H1 (cell line): ENCODE results near the gene USB1. TPM values are rescaled to one million over a fixed set of nuclear protein-coding genes. Genes with fewer than 3 reads are reported as not detected.

Experiments
- CTCF ChIA-PET: fragments of 300-600 bp; sonication (Branson Sonifier 250); formaldehyde crosslinking; loops from one replicate; lab custom pipeline; 2021; ENCODE audit not compliant: partially characterized antibody; lab: Charles Lee
- POLR2A ChIA-PET: fragments of 300-600 bp; sonication (Branson Sonifier 250); formaldehyde crosslinking; loops from one replicate; lab custom pipeline; 2021; ENCODE audit warnings: inconsistent platforms; ENCODE audit not compliant: partially characterized antibody; lab: Charles Lee
- DNase-seq, 2 experiments: peaks; one replicate each; pipeline versions ENCODE4 v3.0.0 to v3.0.0-alpha.2; 2010 to 2022; ENCODE audit warnings: low spot score in 2 of 2, low read depth in 1 of 2, mixed read lengths in 1 of 2
- FAIRE-seq: peaks from 2 replicates; lab custom pipeline; 2011; peaks lifted over from hg19 to GRCh38; lab: Jason Lieb, UNC
- H2AFZ ChIP-seq: 2 replicates; pipeline ENCODE4 v1.8.1; 2012; ENCODE audit warnings: low read length, inconsistent platforms
- H2AK5ac ChIP-seq: 2 replicates; pipeline ENCODE4 v1.6.1; 2013; ENCODE audit warnings: low read depth, low read length
- H2BK120ac ChIP-seq: replicated peaks from 2 replicates; pipeline ENCODE3; 2013; ENCODE audit warnings: low read depth, low read length, inconsistent platforms
- H2BK12ac ChIP-seq: 2 replicates; pipeline ENCODE4 v1.6.1; 2013; ENCODE audit warnings: low read depth, low read length
- H2BK15ac ChIP-seq: 2 replicates; pipeline ENCODE4 v1.6.1; 2013; ENCODE audit warnings: low read length
- H2BK20ac ChIP-seq: 2 replicates; pipeline ENCODE4 v1.6.1; 2013; ENCODE audit warnings: low read length
- H2BK5ac ChIP-seq: 2 replicates; pipeline ENCODE4 v1.6.1; 2013; ENCODE audit warnings: low read depth, low read length
- H3K14ac ChIP-seq: 2 replicates; pipeline ENCODE4 v1.6.1; 2013; ENCODE audit warnings: inconsistent platforms; ENCODE audit not compliant: insufficient read length
- H3K18ac ChIP-seq: 2 replicates; pipeline ENCODE4 v1.6.1; 2013; ENCODE audit warnings: low read length; ENCODE audit errors: extremely low read depth
- H3K23ac ChIP-seq: 2 replicates; pipeline ENCODE4 v1.6.1; 2013; ENCODE audit warnings: inconsistent platforms; ENCODE audit not compliant: insufficient read length
- H3K23me2 ChIP-seq: 2 replicates; pipeline ENCODE4 v1.6.1; 2013; ENCODE audit warnings: low read depth, low read length
- H3K27ac ChIP-seq: 2 replicates; pipeline ENCODE4 v1.6.1; 2011; ENCODE audit warnings: low read depth, low read length, inconsistent platforms
- H3K27me3 ChIP-seq, 4 experiments: replicated peaks in 1 of 4; 1 replicate in 1 of 4; 2 replicates in 3 of 4; pipeline versions ENCODE4 v1.6.1 to v1.8.1; 2011 to 2013; ENCODE audit warnings: low read length in 3 of 4, mild to moderate bottlenecking in 3 of 4, inconsistent platforms in 2 of 4, mixed read lengths in 2 of 4, moderate library complexity in 1 of 4; ENCODE audit not compliant: control insufficient read depth in 3 of 4, insufficient read depth in 3 of 4; ENCODE audit errors: extremely low read depth in 1 of 4
- H3K36me3 ChIP-seq, 4 experiments: 2 replicates each; pipeline versions ENCODE4 v1.6.1 to v1.8.1; 2011 to 2013; ENCODE audit warnings: mild to moderate bottlenecking in 4 of 4, low read length in 3 of 4, moderate library complexity in 2 of 4, control low read depth in 1 of 4, inconsistent platforms in 1 of 4; ENCODE audit not compliant: insufficient read depth in 4 of 4, control insufficient read depth in 2 of 4
- H3K4ac ChIP-seq: replicated peaks from 2 replicates; pipeline ENCODE3; 2013; ENCODE audit warnings: low read length, low read depth, mixed read lengths, inconsistent platforms; ENCODE audit not compliant: insufficient read length
- H3K4me1 ChIP-seq, 4 experiments: replicated peaks in 1 of 4; 1 replicate in 1 of 4; 2 replicates in 3 of 4; pipeline versions ENCODE4 v1.6.1 to v1.8.1; 2011 to 2013; ENCODE audit warnings: low read length in 3 of 4, inconsistent platforms in 2 of 4, mixed read lengths in 1 of 4; ENCODE audit not compliant: insufficient read depth in 4 of 4, control insufficient read depth in 3 of 4
- H3K4me2 ChIP-seq, 2 experiments: 2 replicates each; pipeline versions ENCODE4 v1.6.1 to v1.8.1; 2011 to 2013; ENCODE audit warnings: low read depth in 2 of 2, low read length in 2 of 2, control low read depth in 1 of 2, inconsistent platforms in 1 of 2, mild to moderate bottlenecking in 1 of 2; ENCODE audit not compliant: insufficient read depth in 1 of 2
- H3K4me3 ChIP-seq, 4 experiments: fragments of 200-600, 300-600 bp in 1 of 4; sonication (generic), shearing (Covaris generic), sonication (Bioruptor Twin) in 1 of 4; 2 replicates each; pipeline versions ENCODE4 v1.5.1 to v1.8.1; 2011 to 2016; ENCODE audit warnings: low read length in 4 of 4, low read depth in 3 of 4, control low read depth in 2 of 4, inconsistent platforms in 2 of 4, mild to moderate bottlenecking in 2 of 4, mixed read lengths in 1 of 4, moderate library complexity in 1 of 4; ENCODE audit not compliant: insufficient read depth in 2 of 4; ENCODE audit errors: extremely low read depth in 1 of 4
- H3K56ac ChIP-seq: replicated peaks from 2 replicates; pipeline ENCODE3; 2013; ENCODE audit warnings: low read depth, mild to moderate bottlenecking, mixed read lengths, low read length, inconsistent platforms; ENCODE audit not compliant: insufficient read length
- H3K79me1 ChIP-seq: 2 replicates; pipeline ENCODE4 v1.6.1; 2013; ENCODE audit warnings: low read depth, low read length, control low read depth
- H3K79me2 ChIP-seq, 2 experiments: 2 replicates each; pipeline versions ENCODE4 v1.6.1 to v1.8.1; 2012 to 2013; ENCODE audit warnings: low read length in 2 of 2, mild to moderate bottlenecking in 2 of 2, inconsistent platforms in 1 of 2; ENCODE audit not compliant: insufficient read depth in 2 of 2, control insufficient read depth in 1 of 2
- H3K9ac ChIP-seq, 4 experiments: replicated peaks in 1 of 4; 1 replicate in 1 of 4; 2 replicates in 3 of 4; pipeline versions ENCODE4 v1.6.1 to v1.8.1; 2011 to 2013; ENCODE audit warnings: low read depth in 3 of 4, low read length in 3 of 4, control low read depth in 2 of 4, mild to moderate bottlenecking in 2 of 4, moderate library complexity in 2 of 4, inconsistent platforms in 1 of 4; ENCODE audit errors: extremely low read depth in 1 of 4
- H3K9me3 ChIP-seq, 2 experiments: 2 replicates each; pipeline versions ENCODE4 v1.6.1 to v1.8.1; 2012 to 2013; ENCODE audit warnings: mild to moderate bottlenecking in 2 of 2, moderate library complexity in 2 of 2, control low read depth in 1 of 2, inconsistent platforms in 1 of 2, low read depth in 1 of 2, low read length in 1 of 2, mixed read lengths in 1 of 2; ENCODE audit not compliant: insufficient read depth in 2 of 2
- H4K20me1 ChIP-seq, 2 experiments: replicated peaks in 1 of 2; 2 replicates each; pipeline versions ENCODE3 to v1.8.1; 2011 to 2013; ENCODE audit warnings: inconsistent platforms in 2 of 2, low read length in 2 of 2, mild to moderate bottlenecking in 1 of 2; ENCODE audit not compliant: insufficient read depth in 2 of 2, control insufficient read depth in 1 of 2
- H4K5ac ChIP-seq: 2 replicates; pipeline ENCODE4 v1.6.1; 2013; ENCODE audit warnings: low read length, low read depth, mixed read lengths, inconsistent platforms; ENCODE audit not compliant: insufficient read length
- H4K8ac ChIP-seq: 2 replicates; pipeline ENCODE4 v1.8.0; 2013; ENCODE audit warnings: mild to moderate bottlenecking, moderate library complexity, low read length, inconsistent platforms; ENCODE audit not compliant: insufficient read depth; ENCODE audit errors: extremely low read depth
- H4K91ac ChIP-seq: replicated peaks from 2 replicates; pipeline ENCODE3; 2013; ENCODE audit warnings: low read length, mixed read lengths, inconsistent platforms; ENCODE audit not compliant: insufficient read length
- BRCA1 ChIP-seq: IDR thresholded peaks from 2 replicates; pipeline ENCODE4 v1.6.1; 2012; ENCODE audit warnings: low read depth, low read length, improper control_type of control experiment
- EP300 ChIP-seq, 2 experiments: IDR thresholded peaks; 1 replicate in 1 of 2; 2 replicates in 1 of 2; pipeline ENCODE4 v1.6.1; 2011 to 2012; ENCODE audit warnings: low read depth in 2 of 2, low read length in 2 of 2, mild to moderate bottlenecking in 2 of 2, borderline replicate concordance in 1 of 2, inconsistent platforms in 1 of 2, moderate library complexity in 1 of 2
- HDAC6 ChIP-seq: IDR thresholded peaks from one replicate; pipeline ENCODE4 v1.7.1; 2012; ENCODE audit warnings: low read depth, mild to moderate bottlenecking, inconsistent platforms, low read length, moderate library complexity
- JUND ChIP-seq: IDR thresholded peaks from 2 replicates; pipeline ENCODE4 v1.6.1; 2011; ENCODE audit warnings: mild to moderate bottlenecking, improper control_type of control experiment, low read length
- KDM4A ChIP-seq: IDR thresholded peaks from one replicate; pipeline ENCODE4 v1.7.1; 2012; ENCODE audit warnings: low read depth, mild to moderate bottlenecking, moderate library complexity, low read length, inconsistent platforms; ENCODE audit not compliant: severe bottlenecking
- MAFK ChIP-seq: IDR thresholded peaks from 2 replicates; pipeline ENCODE4 v1.6.1; 2012; ENCODE audit warnings: low read depth, mild to moderate bottlenecking, improper control_type of control experiment, low read length
- NRF1 ChIP-seq: IDR thresholded peaks from 2 replicates; pipeline ENCODE4 v1.6.1; 2011; ENCODE audit warnings: mild to moderate bottlenecking, low read depth, low read length, improper control_type of control experiment
- POU5F1 ChIP-seq: IDR thresholded peaks from 2 replicates; pipeline ENCODE4 v1.6.1; 2011; ENCODE audit warnings: low read depth, mild to moderate bottlenecking, low read length, moderate library complexity
- RAD21 ChIP-seq, 2 experiments: IDR thresholded peaks in 1 of 2; conservative IDR thresholded peaks in 1 of 2; 2 replicates each; pipeline ENCODE4 v1.6.1; 2011; ENCODE audit warnings: low read depth in 2 of 2, low read length in 2 of 2, improper control_type of control experiment in 1 of 2, inconsistent platforms in 1 of 2, mild to moderate bottlenecking in 1 of 2, moderate library complexity in 1 of 2
- RBBP5 ChIP-seq: IDR thresholded peaks from 2 replicates; pipeline ENCODE4 v1.7.1; 2012; ENCODE audit warnings: low read depth, mild to moderate bottlenecking, inconsistent platforms, low read length, moderate library complexity, borderline replicate concordance
- WGBS, 2 experiments: shearing (Covaris generic) in 1 of 2; methylation state at CpG; one replicate each; pipeline versions ENCODE4 v1.1.6 to v1.1.7; 2013 to 2015; ENCODE audit warnings: low lambda C conversion rate in 2 of 2, mixed read lengths in 2 of 2, inconsistent platforms in 1 of 2, low coverage in 1 of 2, missing lambda C conversion rate in 1 of 2; ENCODE audit not compliant: insufficient replicate concordance in 2 of 2, insufficient coverage in 1 of 2, insufficient read length in 1 of 2; ENCODE audit errors: extremely low coverage in 1 of 2, missing lambda C conversion rate in 1 of 2; 5-methylcytosine and 5-hydroxymethylcytosine counted together
- polyA plus RNA-seq, 7 experiments: library from polyadenylated mRNA; depleted of rRNA in 3 of 7; stranded (reverse) in 5 of 7; unstranded in 2 of 7; fragments of >200 nt in 5 of 7; fragments of 200-250 nt in 2 of 7; gene quantifications; 1 replicate in 5 of 7; 2 replicates in 1 of 7; 4 replicates in 1 of 7; pipeline versions ENCODE4 v1.2.1 to v1.2.3, GENCODE V29; 2011 to 2013; ENCODE audit warnings: missing spikeins in 2 of 7, mixed read lengths in 2 of 7
- total RNA-seq: library from RNA; stranded (reverse); fragmentation: NEBNext Ultra II Directional; extraction: Animal tissue kit (Norgen Biotek cat#: 25700); gene quantifications from 2 replicates; pipeline ENCODE4 v1.2.1, GENCODE V29; 2021

Gene USB1
- total and polyA plus RNA-seq, 2 of the 8 experiments (the other 6 are each of a cell fraction or from before 2014, with no cell fraction given) = 65.4 to 75.9 TPM

GRCh38 chr16:58021661-58022551, 20.7 kb downstream of the USB1 start:
- Histone ChIP-seq H2BK15ac (0 out of 2 replicates have a peak overlapping the region, but pooled peaks have one; percentile 83), H3K4me1 (peaks cover 0 to 12% (median 10%) of the 10 kb centered on the region in 4 experiments; a peak in 5 of 7 replicates), H4K8ac (no peak overlapping the region), H3K23me2 (peaks cover 14% of the 10 kb centered on the region; the same call in 1 of the 2 replicates), H3K14ac (no peak overlapping the region), H2AK5ac (peak overlapping the region; percentile 28; the same call in 1 of the 2 replicates), H3K79me2 (peaks cover 0 to 5% of the 10 kb centered on the region in 2 experiments; a peak in 1 of 4 replicates), H3K4me3 (no peak overlapping the region), H2BK5ac (peak overlapping the region; percentile 15; the same call in 1 of the 2 replicates), H3K56ac (no peak overlapping the region), H2BK12ac (peak overlapping the region; percentile 55; the same call in 1 of the 2 replicates), H2BK20ac (no peak overlapping the region), H3K36me3 (no peaks in the 10 kb centered on the region), H3K27ac (no peak overlapping the region), H3K27me3 (no peaks in the 10 kb centered on the region; a peak in 3 of 7 replicates), H3K79me1 (0 out of 2 replicates have a peak, but pooled peaks cover 2% of the 10 kb centered on the region), H3K18ac (no peak overlapping the region), H2AFZ (no peak overlapping the region), H2BK120ac (no peak overlapping the region), H3K4ac (peak overlapping the region; percentile 14), H3K23ac (no peak overlapping the region), H4K91ac (peak overlapping the region; percentile 3), H3K9ac (no peak overlapping the region), H4K5ac (no peak overlapping the region), H3K4me2 (0 out of 4 replicates have a peak overlapping the region, but pooled peaks of 1 of the 2 experiments have one; percentile 12), H3K9me3 (no peaks in the 10 kb centered on the region), H4K20me1 (no peaks in the 10 kb centered on the region)
- POLR2A ChIA-PET = interaction anchor here (1.0 to 1.4 kb wide), 2 partner anchors 8 to 106 kb away, joined by 3 read pairs; no protein-coding TSS in a partner anchor
- CTCF ChIA-PET = interaction anchor here (0.7 to 19.9 kb wide), 7 partner anchors 12 to 146 kb away, joined by 3 to 362 read pairs (median 3); partner anchors contain the start of genes CFAP20 and USB1
- 88% methylated on average over 8 of the region's 8 CpGs; no CpG with 5 or more reads in 1 of the 2 experiments for WGBS, 2 experiments
- no peak for FAIRE-seq
- no peak for DNase-seq
- no peak for TF ChIP-seq POU5F1
- no peak for TF ChIP-seq RAD21 (IDR thresholded peaks at IDR 0.05 in 1 of 2, conservative IDR thresholded peaks at IDR 0.05 in 1 of 2; ENCODE audit: low read depth in 2 of 2, low read length in 2 of 2)
- no peak for TF ChIP-seq EP300 (IDR thresholded peaks at IDR 0.05; ENCODE audit: borderline replicate concordance in 1 of 2, low read depth in 2 of 2, low read length in 2 of 2)
- no peak for TF ChIP-seq HDAC6
- TF ChIP-seq NRF1 = no peak
- no peak for TF ChIP-seq MAFK
- TF ChIP-seq BRCA1 = no peak
- no peak for TF ChIP-seq JUND
- no peak for TF ChIP-seq RBBP5
- TF ChIP-seq KDM4A = no peak
